OCI-LY7 (cell line): ENCODE measurements around the gene PZP.

Experiments
- CTCF ChIP-seq: fragments of 200-600 bp; sonication (generic); conservative IDR thresholded peaks from 2 replicates; pipeline ENCODE4 v1.5.1; 2014; ENCODE audit warnings: mild to moderate bottlenecking, antibody characterized with exemption, low read length, moderate library complexity, mixed read lengths
- EZH2phosphoT487 ChIP-seq: fragments of 200-600 bp; sonication (generic); IDR thresholded peaks from 2 replicates; pipeline ENCODE4 v1.6.1; 2018; ENCODE audit warnings: low read depth, borderline replicate concordance, mild to moderate bottlenecking, mixed run types, antibody characterized with exemption, low read length, moderate library complexity, mixed read lengths

- TF ChIP-seq CTCF (no peak), EZH2phosphoT487 (no peak)
Observed at GRCh38 chr12:9255837-9256236, 47.6 kb upstream of the PZP start.
